IPS-18c (cell line): ENCODE measurements around the gene PNMA8C.
"Not testable (repeated sequence)": the region's sequence is repeated elsewhere in the genome, so short reads cannot be mapped to it uniquely, and the experiment has no call there.

ENCODE experiments used
- H3K4me3 ChIP-seq: 2 replicates; pipeline ENCODE4 v1.7.0; 2013; ENCODE audit warnings: low read depth, mild to moderate bottlenecking, low read length, moderate library complexity; ENCODE audit not compliant: insufficient read depth
- H3K9me3 ChIP-seq: one replicate; pipeline ENCODE4 v1.6.1; 2013; ENCODE audit warnings: mild to moderate bottlenecking, low read length, moderate library complexity; ENCODE audit not compliant: control insufficient read depth, insufficient read depth

Gene PNMA8C

GRCh38 chr19:46404055-46404752 lies 24.5 kb downstream of the PNMA8C start:
- Histone ChIP-seq H3K9me3 (no peaks in the 10 kb centered on the region), H3K4me3 (peak overlapping the region; percentile 46)

GRCh38 chr19:46402725-46403124 lies 26.0 kb downstream of the PNMA8C start:
- Histone ChIP-seq H3K4me3 (no peak overlapping the region), H3K9me3 (no peaks in the 10 kb centered on the region)

GRCh38 chr19:46397801-46398479 lies 30.8 kb downstream of the PNMA8C start:
- not testable (repeated sequence) for H3K4me3 ChIP-seq, H3K9me3 ChIP-seq

GRCh38 chr19:46394402-46394797 lies 34.3 kb downstream of the PNMA8C start:
- peaks cover 4% of the 10 kb centered on the region for H3K9me3 ChIP-seq
- no peak overlapping the region for H3K4me3 ChIP-seq

GRCh38 chr19:46393456-46394401 lies 35.0 kb downstream of the PNMA8C start:
- Histone ChIP-seq H3K9me3 (peaks cover 4% of the 10 kb centered on the region), H3K4me3 (no peak overlapping the region)

GRCh38 chr19:46392837-46393236 lies 35.9 kb downstream of the PNMA8C start:
- H3K9me3 ChIP-seq = peaks cover 4% of the 10 kb centered on the region
- no peak overlapping the region for H3K4me3 ChIP-seq

- Histone ChIP-seq H3K9me3 (peaks cover 4% of the 10 kb centered on the region), H3K4me3 (no peak overlapping the region)
These were observed 36.4 kb downstream of the PNMA8C start for GRCh38 chr19:46392252-46392801.

- peaks cover 4% of the 10 kb centered on the region for H3K9me3 ChIP-seq
- no peak overlapping the region for H3K4me3 ChIP-seq
These were observed 37.2 kb downstream of the PNMA8C start for GRCh38 chr19:46391296-46392251.

- peaks cover 2% of the 10 kb centered on the region for H3K9me3 ChIP-seq
- H3K4me3 ChIP-seq = no peak overlapping the region
These were observed 37.9 kb downstream of the PNMA8C start for GRCh38 chr19:46390866-46391265.

- Histone ChIP-seq H3K9me3 (peaks cover 2% of the 10 kb centered on the region), H3K4me3 (no peak overlapping the region)
These were observed 38.4 kb downstream of the PNMA8C start for GRCh38 chr19:46390121-46390858.

GRCh38 chr19:46388311-46389095 lies 40.2 kb downstream of the PNMA8C start:
- Histone ChIP-seq H3K9me3 (peaks cover 2% of the 10 kb centered on the region), H3K4me3 (no peak overlapping the region)

GRCh38 chr19:46387713-46388130 lies 41.0 kb downstream of the PNMA8C start:
- Histone ChIP-seq H3K9me3 (peaks cover 2% of the 10 kb centered on the region), H3K4me3 (no peak overlapping the region)

GRCh38 chr19:46386996-46387712 lies 41.6 kb downstream of the PNMA8C start:
- Histone ChIP-seq H3K9me3 (peaks cover 2% of the 10 kb centered on the region), H3K4me3 (no peak overlapping the region)

GRCh38 chr19:46386151-46386550 lies 42.6 kb downstream of the PNMA8C start:
- no peak overlapping the region for H3K4me3 ChIP-seq
- H3K9me3 ChIP-seq = peaks cover 2% of the 10 kb centered on the region

- Histone ChIP-seq H3K4me3 (no peak overlapping the region), H3K9me3 (peaks cover 2% of the 10 kb centered on the region)
These were observed 43.1 kb downstream of the PNMA8C start for GRCh38 chr19:46385636-46386035.
